SK-N-SH (cell line): Measurements from ENCODE around the gene NKX3-2.

ENCODE experiments used
- EP300 ChIP-seq, 2 experiments: IDR thresholded peaks; 2 replicates each; pipeline versions ENCODE4 v1.4.0 to v1.6.1; 2012; ENCODE audit warnings: borderline replicate concordance in 1 of 2, low read depth in 1 of 2, low read length in 1 of 2
- POLR2AphosphoS5 ChIP-seq: IDR thresholded peaks from 2 replicates; pipeline ENCODE4 v1.6.1; 2012; ENCODE audit warnings: low read depth, low read length
- TF ChIP-seq, protein P1 (sequence below): fragments of 150-350 bp; IDR thresholded peaks from 2 replicates; pipeline ENCODE4 v1.6.1; 2016; ENCODE audit warnings: mild to moderate bottlenecking, low read depth, low read length

- TF ChIP-seq EP300 (IDR thresholded peaks at IDR 0.05; ENCODE audit: borderline replicate concordance in 1 of 2, low read depth in 1 of 2, low read length in 1 of 2) (no peak), POLR2AphosphoS5 (no peak)
- TF ChIP-seq, protein P1, sequence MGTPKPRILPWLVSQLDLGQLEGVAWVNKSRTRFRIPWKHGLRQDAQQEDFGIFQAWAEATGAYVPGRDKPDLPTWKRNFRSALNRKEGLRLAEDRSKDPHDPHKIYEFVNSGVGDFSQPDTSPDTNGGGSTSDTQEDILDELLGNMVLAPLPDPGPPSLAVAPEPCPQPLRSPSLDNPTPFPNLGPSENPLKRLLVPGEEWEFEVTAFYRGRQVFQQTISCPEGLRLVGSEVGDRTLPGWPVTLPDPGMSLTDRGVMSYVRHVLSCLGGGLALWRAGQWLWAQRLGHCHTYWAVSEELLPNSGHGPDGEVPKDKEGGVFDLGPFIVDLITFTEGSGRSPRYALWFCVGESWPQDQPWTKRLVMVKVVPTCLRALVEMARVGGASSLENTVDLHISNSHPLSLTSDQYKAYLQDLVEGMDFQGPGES: no peak
Observed at GRCh38 chr4:13546142-13546940, 2.0 kb upstream of the NKX3-2 start.
